Measurements from ENCODE around the gene CACNG1.
A peak's percentile ranks its signal among the peaks of the same experiment; 100 is the strongest.

Gene CACNG1

DNA sequence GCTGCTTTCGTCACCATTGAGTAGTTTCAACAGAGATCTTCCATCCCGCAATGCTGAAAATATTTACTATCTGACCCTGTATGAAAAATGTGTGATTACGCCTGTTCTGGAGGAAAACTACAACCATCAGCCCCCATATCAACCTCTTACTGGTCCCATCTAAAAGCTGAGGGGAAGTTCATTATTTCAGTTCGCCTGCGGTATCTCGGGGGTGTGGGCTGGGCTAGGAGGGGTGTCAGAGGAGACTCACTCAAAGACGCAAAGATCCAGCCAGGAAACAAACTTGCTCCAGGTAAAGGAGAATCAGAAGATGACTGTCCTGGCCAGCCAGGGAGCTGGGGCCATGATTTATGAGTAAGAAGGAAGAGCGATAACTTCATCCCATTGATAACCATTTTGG is 13.7 kb downstream of the CACNG1 start:
- Mint-ChIP-seq H3K27ac (no peak overlapping the region), H3K4me1 (peaks cover 8% of the 10 kb centered on the region), H3K9me3 (peaks cover 5% of the 10 kb centered on the region), H3K4me3 (no peak overlapping the region), H3K27me3 (ENCODE audit: low read depth, poor library complexity) (peaks cover 5% of the 10 kb centered on the region), H3K36me3 (ENCODE audit: low read depth) (peaks cover 5% of the 10 kb centered on the region)
- no peak for DNase-seq
- TF ChIP-seq, protein P1, sequence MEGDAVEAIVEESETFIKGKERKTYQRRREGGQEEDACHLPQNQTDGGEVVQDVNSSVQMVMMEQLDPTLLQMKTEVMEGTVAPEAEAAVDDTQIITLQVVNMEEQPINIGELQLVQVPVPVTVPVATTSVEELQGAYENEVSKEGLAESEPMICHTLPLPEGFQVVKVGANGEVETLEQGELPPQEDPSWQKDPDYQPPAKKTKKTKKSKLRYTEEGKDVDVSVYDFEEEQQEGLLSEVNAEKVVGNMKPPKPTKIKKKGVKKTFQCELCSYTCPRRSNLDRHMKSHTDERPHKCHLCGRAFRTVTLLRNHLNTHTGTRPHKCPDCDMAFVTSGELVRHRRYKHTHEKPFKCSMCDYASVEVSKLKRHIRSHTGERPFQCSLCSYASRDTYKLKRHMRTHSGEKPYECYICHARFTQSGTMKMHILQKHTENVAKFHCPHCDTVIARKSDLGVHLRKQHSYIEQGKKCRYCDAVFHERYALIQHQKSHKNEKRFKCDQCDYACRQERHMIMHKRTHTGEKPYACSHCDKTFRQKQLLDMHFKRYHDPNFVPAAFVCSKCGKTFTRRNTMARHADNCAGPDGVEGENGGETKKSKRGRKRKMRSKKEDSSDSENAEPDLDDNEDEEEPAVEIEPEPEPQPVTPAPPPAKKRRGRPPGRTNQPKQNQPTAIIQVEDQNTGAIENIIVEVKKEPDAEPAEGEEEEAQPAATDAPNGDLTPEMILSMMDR (IDR thresholded peaks at IDR 0.05) = no peak

DNA sequence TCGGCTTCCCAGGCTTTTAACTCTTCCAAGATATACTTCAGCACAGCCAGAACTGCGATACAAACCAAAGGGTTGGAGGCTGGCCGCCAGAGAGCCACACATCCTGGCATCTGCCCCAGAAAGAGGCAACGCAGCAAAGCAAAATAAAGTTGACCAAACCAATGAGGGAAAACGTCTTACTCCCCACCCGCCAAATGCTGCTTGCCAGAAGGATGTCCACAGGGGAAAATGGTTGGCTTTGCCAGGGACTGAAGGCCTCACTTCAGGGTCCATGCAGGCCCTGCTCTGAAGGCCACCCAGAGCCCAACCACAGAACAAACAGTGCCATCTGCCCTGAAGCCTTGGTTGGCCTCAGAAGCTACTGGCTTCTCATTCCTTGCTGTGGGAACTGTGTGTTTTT is 15.0 kb downstream of the CACNG1 start:
- no peak overlapping the region for H3K27ac Mint-ChIP-seq
- H3K4me1 Mint-ChIP-seq = peaks cover 11% of the 10 kb centered on the region
- peaks cover 5% of the 10 kb centered on the region for H3K27me3 Mint-ChIP-seq (ENCODE audit: low read depth, poor library complexity)

GRCh38 chr17:67063141-67063540 is 18.8 kb downstream of the CACNG1 start:
- peak overlapping the region; percentile 3 for H3K27ac Mint-ChIP-seq

More for the DNA sequence above, 15.0 kb downstream of the CACNG1 start:
- DNase-seq = no peak
- TF ChIP-seq, protein P1 (IDR thresholded peaks at IDR 0.05) = no peak
- H3K4me3 Mint-ChIP-seq = no peak overlapping the region
- peaks cover 5% of the 10 kb centered on the region for H3K9me3 Mint-ChIP-seq
- peaks cover 11% of the 10 kb centered on the region for H3K36me3 Mint-ChIP-seq (ENCODE audit: low read depth)

GRCh38 chr17:67066717-67067116 is 22.4 kb downstream of the CACNG1 start:
- no peaks in the 10 kb centered on the region for H3K9me3 Mint-ChIP-seq
- peaks cover 37% of the 10 kb centered on the region for H3K4me1 Mint-ChIP-seq
- peak overlapping the region; percentile 54 for H3K27ac Mint-ChIP-seq
- peaks cover 5% of the 10 kb centered on the region for H3K36me3 Mint-ChIP-seq (ENCODE audit: low read depth)
- H3K27me3 Mint-ChIP-seq (ENCODE audit: low read depth, poor library complexity) = peaks cover 3% of the 10 kb centered on the region
- H3K4me3 Mint-ChIP-seq = no peak overlapping the region
- no peak for DNase-seq
- TF ChIP-seq, protein P1 (IDR thresholded peaks at IDR 0.05) = no peak

More at GRCh38 chr17:67063141-67063540, 18.8 kb downstream of the CACNG1 start:
- Mint-ChIP-seq H3K4me3 (no peak overlapping the region), H3K9me3 (peaks cover 5% of the 10 kb centered on the region), H3K4me1 (peaks cover 20% of the 10 kb centered on the region), H3K27me3 (ENCODE audit: low read depth, poor library complexity) (peaks cover 5% of the 10 kb centered on the region), H3K36me3 (ENCODE audit: low read depth) (peaks cover 11% of the 10 kb centered on the region)
- TF ChIP-seq, protein P1 (IDR thresholded peaks at IDR 0.05) = no peak
- DNase-seq = no peak

- Mint-ChIP-seq H3K27ac (peak overlapping the region; percentile 11), H3K36me3 (ENCODE audit: low read depth) (peaks cover 12% of the 10 kb centered on the region), H3K9me3 (no peaks in the 10 kb centered on the region), H3K4me3 (no peak overlapping the region), H3K4me1 (peaks cover 37% of the 10 kb centered on the region), H3K27me3 (ENCODE audit: low read depth, poor library complexity) (no peaks in the 10 kb centered on the region)
- TF ChIP-seq, protein P1 (IDR thresholded peaks at IDR 0.05) = no peak
- no peak for DNase-seq
Observed at GRCh38 chr17:67067571-67068482, 23.5 kb downstream of the CACNG1 start.
